Measurements from ENCODE around the gene EVI5. TPM values are rescaled to one million over a fixed set of nuclear protein-coding genes. Genes with fewer than 3 reads are reported as not detected.
"Not testable (repeated sequence)": the region's sequence is repeated elsewhere in the genome, so short reads cannot be mapped to it uniquely, and the experiment has no call there.

The EVI5 gene
- total RNA-seq, 1 donor from 2014 or later = 40.0 TPM

DNA sequence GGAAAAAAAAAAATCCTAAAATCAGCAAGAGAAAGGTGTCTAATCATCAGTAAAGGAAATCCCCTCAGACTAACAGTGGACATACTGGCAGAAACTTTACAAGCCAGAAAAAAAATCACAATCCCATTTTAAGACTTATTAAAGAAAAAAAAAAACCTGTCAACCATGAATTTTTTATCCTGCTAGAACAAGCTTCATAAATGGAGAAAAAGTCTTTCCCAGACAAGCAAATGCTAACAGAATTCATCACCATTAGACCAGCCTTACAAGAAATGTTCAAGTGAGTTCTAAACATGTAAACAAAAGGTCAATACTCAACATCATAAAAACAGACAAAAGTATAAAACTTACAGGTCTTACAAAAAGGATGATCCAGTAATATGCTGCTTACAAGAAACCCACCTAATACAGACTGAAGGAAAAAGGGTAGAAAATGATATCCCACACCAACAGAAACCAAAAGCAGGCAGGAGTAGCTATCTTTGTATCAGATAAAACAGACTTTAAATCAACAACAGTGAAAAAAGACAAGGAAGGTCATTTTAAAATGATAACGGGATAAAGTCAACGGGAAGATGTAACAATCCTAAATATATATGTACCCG lies 129.6 kb downstream of the EVI5 start:
- DNase-seq (ENCODE audit: low spot score in 2 of 2, unreplicated experiment in 2 of 2) = no peak
- H3K36me3 Mint-ChIP-seq = peaks cover 80% of the 10 kb centered on the region
- H3K4me1 Mint-ChIP-seq = no peaks in the 10 kb centered on the region
- TF ChIP-seq, protein P1, sequence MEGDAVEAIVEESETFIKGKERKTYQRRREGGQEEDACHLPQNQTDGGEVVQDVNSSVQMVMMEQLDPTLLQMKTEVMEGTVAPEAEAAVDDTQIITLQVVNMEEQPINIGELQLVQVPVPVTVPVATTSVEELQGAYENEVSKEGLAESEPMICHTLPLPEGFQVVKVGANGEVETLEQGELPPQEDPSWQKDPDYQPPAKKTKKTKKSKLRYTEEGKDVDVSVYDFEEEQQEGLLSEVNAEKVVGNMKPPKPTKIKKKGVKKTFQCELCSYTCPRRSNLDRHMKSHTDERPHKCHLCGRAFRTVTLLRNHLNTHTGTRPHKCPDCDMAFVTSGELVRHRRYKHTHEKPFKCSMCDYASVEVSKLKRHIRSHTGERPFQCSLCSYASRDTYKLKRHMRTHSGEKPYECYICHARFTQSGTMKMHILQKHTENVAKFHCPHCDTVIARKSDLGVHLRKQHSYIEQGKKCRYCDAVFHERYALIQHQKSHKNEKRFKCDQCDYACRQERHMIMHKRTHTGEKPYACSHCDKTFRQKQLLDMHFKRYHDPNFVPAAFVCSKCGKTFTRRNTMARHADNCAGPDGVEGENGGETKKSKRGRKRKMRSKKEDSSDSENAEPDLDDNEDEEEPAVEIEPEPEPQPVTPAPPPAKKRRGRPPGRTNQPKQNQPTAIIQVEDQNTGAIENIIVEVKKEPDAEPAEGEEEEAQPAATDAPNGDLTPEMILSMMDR (IDR thresholded peaks at IDR 0.05; ENCODE audit: unreplicated experiment) = no peak
- H3K27me3 Mint-ChIP-seq (ENCODE audit: low read depth) = no peaks in the 10 kb centered on the region
- H3K27ac Mint-ChIP-seq = no peak overlapping the region
- H3K4me3 Mint-ChIP-seq = no peak overlapping the region
- peaks cover 72% of the 10 kb centered on the region for H3K9me3 Mint-ChIP-seq

DNA sequence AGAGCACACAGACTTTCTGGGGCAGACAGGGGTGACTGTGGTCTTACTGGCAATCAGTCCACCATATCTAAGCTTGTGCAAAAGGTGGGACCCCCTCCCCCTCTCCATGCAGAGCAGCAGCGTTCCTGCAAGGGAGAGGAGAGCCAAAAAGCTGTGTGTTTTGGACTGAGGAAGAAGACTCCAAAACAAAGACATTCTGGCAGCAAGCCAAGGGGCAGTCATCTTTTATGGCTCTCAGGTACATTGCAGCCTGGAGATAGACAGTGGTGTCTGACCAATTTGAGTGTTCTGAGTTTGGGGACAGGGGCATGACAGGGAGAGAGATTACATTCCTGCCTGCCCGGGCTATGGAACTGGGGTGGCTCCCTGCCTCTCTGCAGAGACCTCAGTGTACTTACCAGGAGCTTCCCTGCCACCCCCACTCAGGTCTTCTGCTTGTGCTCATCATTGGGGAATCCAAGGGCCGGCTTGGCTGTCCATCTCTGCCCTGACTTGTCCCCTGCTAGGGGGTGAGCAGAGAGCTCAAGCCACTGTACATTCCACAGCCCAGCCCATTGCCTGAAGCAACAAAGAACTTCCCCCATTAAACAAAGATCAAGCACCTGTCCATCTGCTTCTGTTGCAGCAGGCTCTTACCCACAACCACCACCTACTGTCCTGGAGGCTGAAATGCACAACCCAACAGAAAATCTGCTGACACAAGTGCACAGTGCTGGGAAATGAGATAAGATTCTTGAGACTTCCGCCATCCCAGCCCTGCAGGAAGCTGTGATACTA lies 131.1 kb downstream of the EVI5 start:
- Mint-ChIP-seq H3K9me3 (peaks cover 60% of the 10 kb centered on the region), H3K27ac (no peak overlapping the region), H3K4me1 (no peaks in the 10 kb centered on the region), H3K4me3 (no peak overlapping the region), H3K36me3 (peaks cover 71% of the 10 kb centered on the region), H3K27me3 (ENCODE audit: low read depth) (no peaks in the 10 kb centered on the region)
- TF ChIP-seq, protein P1 (IDR thresholded peaks at IDR 0.05; ENCODE audit: unreplicated experiment) = no peak
- DNase-seq (ENCODE audit: low spot score in 2 of 2, unreplicated experiment in 2 of 2) = no peak

DNA sequence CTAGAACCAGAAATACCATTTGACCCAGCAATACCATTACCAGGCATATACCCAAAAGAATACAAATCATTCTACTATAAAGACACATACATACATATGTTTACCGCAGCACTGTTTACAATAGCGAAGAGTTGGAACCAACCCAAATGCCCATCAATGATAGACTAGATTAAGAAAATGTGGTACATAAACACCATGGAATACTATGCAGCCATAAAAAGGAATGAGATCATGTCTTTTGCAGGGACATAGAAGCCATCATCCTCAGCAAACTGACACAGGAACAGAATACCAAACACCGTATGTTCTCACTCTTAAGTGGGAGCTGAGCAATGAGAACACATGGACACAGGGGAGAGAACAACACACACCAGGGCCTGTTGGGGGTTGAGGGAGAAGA lies 144.2 kb downstream of the EVI5 start:
- DNase-seq (ENCODE audit: low spot score in 2 of 2, unreplicated experiment in 2 of 2); H3K27ac Mint-ChIP-seq; H3K4me1 Mint-ChIP-seq; H3K27me3 Mint-ChIP-seq (ENCODE audit: low read depth); H3K4me3 Mint-ChIP-seq: not testable (repeated sequence)
- peaks cover 18% of the 10 kb centered on the region for H3K9me3 Mint-ChIP-seq
- peaks cover 18% of the 10 kb centered on the region for H3K36me3 Mint-ChIP-seq

DNA sequence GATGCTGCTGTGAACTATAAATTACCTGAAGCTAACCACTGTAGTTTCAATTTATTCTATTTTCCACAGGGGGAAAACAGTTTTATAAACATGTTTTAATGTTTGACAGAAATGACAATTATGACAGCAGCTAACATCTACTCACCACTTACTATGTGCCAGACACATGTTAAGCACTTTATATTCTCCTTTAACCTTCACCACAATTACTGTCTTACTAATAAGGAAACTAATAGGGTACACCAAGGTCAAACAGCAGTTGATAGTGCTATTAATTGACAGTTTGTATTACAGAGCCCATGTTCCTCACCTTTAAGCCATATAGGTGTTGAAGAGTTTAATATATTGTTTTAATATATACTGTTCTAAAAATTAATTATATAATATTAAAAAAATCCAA lies 146.4 kb downstream of the EVI5 start:
- Mint-ChIP-seq H3K27me3 (ENCODE audit: low read depth) (no peaks in the 10 kb centered on the region), H3K4me1 (no peaks in the 10 kb centered on the region)

DNA sequence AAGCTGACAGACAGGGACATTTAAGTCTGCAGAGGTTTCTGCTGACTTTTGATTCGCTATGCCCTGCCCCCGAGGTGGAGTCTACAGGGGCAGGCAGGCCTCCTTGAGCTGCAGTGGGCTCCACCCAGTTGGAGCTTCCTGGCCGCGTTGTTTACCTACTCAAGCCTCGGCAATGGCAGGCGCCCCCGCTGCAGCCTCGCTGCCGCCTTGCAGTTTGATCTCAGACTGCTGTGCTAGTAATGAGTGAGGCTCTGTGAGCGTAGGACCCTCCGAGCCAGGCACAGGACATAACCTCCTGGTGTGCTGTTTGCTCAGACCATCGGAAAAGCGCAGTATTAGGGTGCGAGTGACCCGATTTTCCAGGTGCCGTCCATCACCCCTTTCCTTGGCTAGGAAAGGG lies 149.7 kb downstream of the EVI5 start:
- H3K9me3 Mint-ChIP-seq = peaks cover 39% of the 10 kb centered on the region
- H3K27ac Mint-ChIP-seq = not testable (repeated sequence)

More for the DNA sequence above, 146.4 kb downstream of the EVI5 start:
- TF ChIP-seq, protein P1 (IDR thresholded peaks at IDR 0.05; ENCODE audit: unreplicated experiment) = no peak
- no peak for DNase-seq (ENCODE audit: low spot score in 2 of 2, unreplicated experiment in 2 of 2)
- H3K4me3 Mint-ChIP-seq = no peak overlapping the region
- peaks cover 36% of the 10 kb centered on the region for H3K36me3 Mint-ChIP-seq
- peaks cover 30% of the 10 kb centered on the region for H3K9me3 Mint-ChIP-seq
- no peak overlapping the region for H3K27ac Mint-ChIP-seq

DNA sequence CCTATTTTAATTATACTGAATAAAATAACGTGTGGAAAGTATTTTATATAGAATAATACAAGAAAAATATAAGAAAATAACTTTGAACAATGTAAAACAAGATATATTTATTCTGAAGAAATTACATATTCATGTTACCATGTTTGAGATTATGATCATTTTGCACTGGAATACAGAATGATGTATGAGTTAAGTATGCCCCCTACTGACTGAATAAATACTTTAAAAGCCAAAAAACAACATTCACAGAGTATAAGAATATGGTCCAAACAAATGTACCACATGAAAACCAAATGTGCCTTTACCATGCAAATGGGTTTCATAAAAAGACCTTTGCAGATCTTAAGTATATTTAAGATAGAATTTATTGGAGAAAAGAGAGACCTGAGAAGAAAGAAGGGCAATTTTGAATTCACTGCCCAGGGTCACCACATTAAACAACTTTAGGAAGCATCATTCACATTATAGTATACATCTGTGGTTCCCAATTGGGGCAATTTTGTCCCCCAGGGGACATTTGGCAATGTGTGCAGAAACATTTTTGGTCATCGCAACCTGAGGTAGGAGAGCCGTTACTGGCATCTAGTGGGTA lies 161.6 kb downstream of the EVI5 start:
- no peaks in the 10 kb centered on the region for H3K4me1 Mint-ChIP-seq
- H3K9me3 Mint-ChIP-seq = peaks cover 21% of the 10 kb centered on the region
- peaks cover 32% of the 10 kb centered on the region for H3K36me3 Mint-ChIP-seq
- TF ChIP-seq, protein P1 (IDR thresholded peaks at IDR 0.05; ENCODE audit: unreplicated experiment) = peak; percentile 30
- H3K27ac Mint-ChIP-seq = no peak overlapping the region
- H3K27me3 Mint-ChIP-seq (ENCODE audit: low read depth) = no peaks in the 10 kb centered on the region
- no peak overlapping the region for H3K4me3 Mint-ChIP-seq
- DNase-seq (ENCODE audit: low spot score in 2 of 2, unreplicated experiment in 2 of 2) = no peak

More for the DNA sequence above, 149.7 kb downstream of the EVI5 start:
- not testable (repeated sequence) for H3K4me1 Mint-ChIP-seq; DNase-seq (ENCODE audit: low spot score in 2 of 2, unreplicated experiment in 2 of 2); H3K4me3 Mint-ChIP-seq; H3K27me3 Mint-ChIP-seq (ENCODE audit: low read depth)
- H3K36me3 Mint-ChIP-seq = peaks cover 44% of the 10 kb centered on the region
